ENCODE results near the gene CCDC167.
A peak's percentile ranks its signal among the peaks of the same experiment; 100 is the strongest.

The CCDC167 gene

GRCh38 chr6:37499433-37500293 is at the start of gene CCDC167:
TSS of gene CCDC167 (minus strand) at chr6:37499893. CDS start at chr6:37499863, 30 bp downstream.
- DNase-seq (ENCODE audit: low read depth, low spot score): peak; percentile 96

GRCh38 chr6:37549154-37549553 is 49.5 kb upstream of the CCDC167 start:
- no peak for DNase-seq (ENCODE audit: low read depth, low spot score)

- no peak for DNase-seq (ENCODE audit: low read depth, low spot score)
Measured at GRCh38 chr6:37548067-37548674, 48.5 kb upstream of the CCDC167 start.

GRCh38 chr6:37547564-37548061 is 47.9 kb upstream of the CCDC167 start:
- DNase-seq (ENCODE audit: low read depth, low spot score): no peak

GRCh38 chr6:37546141-37546871 is 46.6 kb upstream of the CCDC167 start:
- no peak for DNase-seq (ENCODE audit: low read depth, low spot score)

GRCh38 chr6:37544530-37544929 is 44.8 kb upstream of the CCDC167 start:
- DNase-seq (ENCODE audit: low read depth, low spot score): no peak

- no peak for DNase-seq (ENCODE audit: low read depth, low spot score)
Measured at GRCh38 chr6:37543361-37543760, 43.7 kb upstream of the CCDC167 start.

GRCh38 chr6:37541346-37541745 is 41.7 kb upstream of the CCDC167 start:
- DNase-seq (ENCODE audit: low read depth, low spot score): no peak

- DNase-seq (ENCODE audit: low read depth, low spot score): no peak
Measured at GRCh38 chr6:37540390-37540789, 40.7 kb upstream of the CCDC167 start.

GRCh38 chr6:37540029-37540352 is 40.3 kb upstream of the CCDC167 start:
- DNase-seq (ENCODE audit: low read depth, low spot score): no peak

GRCh38 chr6:37539171-37540028 is 39.7 kb upstream of the CCDC167 start:
- DNase-seq (ENCODE audit: low read depth, low spot score): no peak

- DNase-seq (ENCODE audit: low read depth, low spot score): no peak
Measured at GRCh38 chr6:37538107-37538506, 38.4 kb upstream of the CCDC167 start.

- DNase-seq (ENCODE audit: low read depth, low spot score): no peak
Measured at GRCh38 chr6:37537548-37537947, 37.9 kb upstream of the CCDC167 start.

GRCh38 chr6:37536491-37537190 is 36.9 kb upstream of the CCDC167 start:
- DNase-seq (ENCODE audit: low read depth, low spot score): no peak

GRCh38 chr6:37535759-37536490 is 36.2 kb upstream of the CCDC167 start:
- no peak for DNase-seq (ENCODE audit: low read depth, low spot score)

GRCh38 chr6:37535428-37535758 is 35.7 kb upstream of the CCDC167 start:
- no peak for DNase-seq (ENCODE audit: low read depth, low spot score)

- DNase-seq (ENCODE audit: low read depth, low spot score): no peak
Measured at GRCh38 chr6:37534893-37535292, 35.2 kb upstream of the CCDC167 start.

- no peak for DNase-seq (ENCODE audit: low read depth, low spot score)
Measured at GRCh38 chr6:37532122-37532521, 32.4 kb upstream of the CCDC167 start.

GRCh38 chr6:37531437-37532036 is 31.8 kb upstream of the CCDC167 start:
- DNase-seq (ENCODE audit: low read depth, low spot score): no peak

- DNase-seq (ENCODE audit: low read depth, low spot score): no peak
Measured at GRCh38 chr6:37531026-37531425, 31.3 kb upstream of the CCDC167 start.
